HG03280 (cell line): ENCODE measurements around the gene EIF5B.
A peak's percentile ranks its signal among the peaks of the same experiment; 100 is the strongest.
"Not testable (repeated sequence)": the region's sequence is repeated elsewhere in the genome, so short reads cannot be mapped to it uniquely, and the experiment has no call there.

Source experiments
- ATAC-seq: cut with Tn5 transposase; IDR thresholded peaks from one replicate; pipeline ENCODE4 v1.9.1; 2021; ENCODE audit warnings: mild to moderate bottlenecking, moderate library complexity; ENCODE audit not compliant: unreplicated experiment

EIF5B gene, protein sequence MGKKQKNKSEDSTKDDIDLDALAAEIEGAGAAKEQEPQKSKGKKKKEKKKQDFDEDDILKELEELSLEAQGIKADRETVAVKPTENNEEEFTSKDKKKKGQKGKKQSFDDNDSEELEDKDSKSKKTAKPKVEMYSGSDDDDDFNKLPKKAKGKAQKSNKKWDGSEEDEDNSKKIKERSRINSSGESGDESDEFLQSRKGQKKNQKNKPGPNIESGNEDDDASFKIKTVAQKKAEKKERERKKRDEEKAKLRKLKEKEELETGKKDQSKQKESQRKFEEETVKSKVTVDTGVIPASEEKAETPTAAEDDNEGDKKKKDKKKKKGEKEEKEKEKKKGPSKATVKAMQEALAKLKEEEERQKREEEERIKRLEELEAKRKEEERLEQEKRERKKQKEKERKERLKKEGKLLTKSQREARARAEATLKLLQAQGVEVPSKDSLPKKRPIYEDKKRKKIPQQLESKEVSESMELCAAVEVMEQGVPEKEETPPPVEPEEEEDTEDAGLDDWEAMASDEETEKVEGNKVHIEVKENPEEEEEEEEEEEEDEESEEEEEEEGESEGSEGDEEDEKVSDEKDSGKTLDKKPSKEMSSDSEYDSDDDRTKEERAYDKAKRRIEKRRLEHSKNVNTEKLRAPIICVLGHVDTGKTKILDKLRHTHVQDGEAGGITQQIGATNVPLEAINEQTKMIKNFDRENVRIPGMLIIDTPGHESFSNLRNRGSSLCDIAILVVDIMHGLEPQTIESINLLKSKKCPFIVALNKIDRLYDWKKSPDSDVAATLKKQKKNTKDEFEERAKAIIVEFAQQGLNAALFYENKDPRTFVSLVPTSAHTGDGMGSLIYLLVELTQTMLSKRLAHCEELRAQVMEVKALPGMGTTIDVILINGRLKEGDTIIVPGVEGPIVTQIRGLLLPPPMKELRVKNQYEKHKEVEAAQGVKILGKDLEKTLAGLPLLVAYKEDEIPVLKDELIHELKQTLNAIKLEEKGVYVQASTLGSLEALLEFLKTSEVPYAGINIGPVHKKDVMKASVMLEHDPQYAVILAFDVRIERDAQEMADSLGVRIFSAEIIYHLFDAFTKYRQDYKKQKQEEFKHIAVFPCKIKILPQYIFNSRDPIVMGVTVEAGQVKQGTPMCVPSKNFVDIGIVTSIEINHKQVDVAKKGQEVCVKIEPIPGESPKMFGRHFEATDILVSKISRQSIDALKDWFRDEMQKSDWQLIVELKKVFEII

DNA sequence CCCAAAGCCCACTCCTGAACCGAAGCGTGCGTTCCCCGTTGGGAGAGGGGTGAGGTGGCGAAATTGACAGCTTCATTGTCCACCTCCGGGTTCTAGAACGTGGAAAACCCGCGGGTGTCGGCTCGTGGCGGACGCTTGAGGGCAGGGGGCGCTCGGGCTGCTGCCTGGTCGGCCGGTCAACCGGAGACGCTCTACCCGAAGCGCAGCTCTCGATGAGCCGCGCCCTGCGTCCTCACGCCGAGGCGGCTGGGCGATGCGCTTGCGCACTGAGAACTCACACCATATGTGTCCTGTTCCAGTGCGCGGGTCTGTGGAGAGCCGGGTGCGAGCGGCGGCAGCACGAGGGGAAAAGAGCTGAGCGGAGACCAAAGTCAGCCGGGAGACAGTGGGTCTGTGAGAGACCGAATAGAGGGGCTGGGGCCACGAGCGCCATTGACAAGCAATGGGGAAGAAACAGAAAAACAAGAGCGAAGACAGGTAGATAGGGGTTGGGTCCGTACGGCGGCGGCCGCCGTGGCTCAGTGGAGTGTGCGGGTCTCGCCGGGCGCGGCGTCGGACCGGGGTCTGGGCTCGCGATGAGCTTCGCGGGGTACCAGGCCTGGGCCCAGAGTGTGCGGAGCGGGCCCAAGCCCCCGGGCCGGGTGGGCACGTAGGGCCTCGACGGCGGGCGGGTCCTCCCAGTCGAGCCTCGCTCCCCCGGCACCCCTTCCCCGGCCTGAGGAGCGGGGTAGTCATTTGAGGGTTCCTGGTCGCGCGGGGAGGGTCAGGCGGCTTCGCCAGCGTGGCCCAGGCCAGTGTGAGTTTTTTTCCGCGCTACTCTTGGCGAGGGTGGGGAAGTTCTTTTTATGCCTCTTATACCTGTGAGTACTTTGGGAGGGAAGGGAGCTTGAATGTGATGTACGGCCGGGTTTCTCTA lies at the start of gene EIF5B:
EIF5B (plus strand) TSS at position 277 of the 916 bp plus-strand sequence; CDS start at position 443, 166 bp downstream.
- ATAC-seq = peak; percentile 58

DNA sequence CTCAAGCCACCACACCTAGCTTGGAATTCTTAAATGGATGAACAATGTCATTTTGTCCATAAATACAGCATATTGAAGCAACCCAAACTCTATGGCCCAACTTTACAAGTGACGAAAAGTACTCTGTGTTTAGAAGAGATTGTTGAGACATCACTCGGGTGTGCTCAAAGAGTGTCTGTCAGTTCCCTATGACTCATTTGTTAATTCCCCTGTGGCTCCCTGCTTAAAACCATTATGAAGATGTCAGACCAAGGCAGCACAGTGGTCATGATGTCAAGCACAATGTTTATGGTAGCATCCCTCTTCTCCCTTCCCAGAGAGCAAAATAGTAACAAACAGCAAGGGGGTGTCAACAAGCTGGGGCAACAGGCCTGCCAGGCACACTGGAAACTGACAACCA lies 39.2 kb upstream of the EIF5B start:
- no peak for ATAC-seq

DNA sequence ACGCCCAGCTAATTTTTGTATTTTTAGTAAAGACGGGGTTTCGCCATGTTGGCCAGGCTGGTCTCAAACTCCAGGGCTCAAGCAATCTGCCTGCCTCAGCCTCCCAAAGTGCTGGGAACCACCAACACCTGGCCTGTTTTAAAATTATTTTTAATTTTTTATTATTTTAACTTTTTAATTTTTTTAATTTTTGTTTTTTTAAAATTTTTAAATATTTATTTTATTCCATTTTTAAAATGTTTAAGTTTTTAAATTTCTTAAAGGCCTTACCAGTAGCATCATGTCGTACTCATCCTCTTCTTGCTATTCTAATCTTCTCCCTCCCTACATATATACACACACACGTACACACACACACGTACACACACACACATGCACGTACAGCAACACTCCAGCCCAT lies 37.6 kb upstream of the EIF5B start:
- ATAC-seq = no peak

DNA sequence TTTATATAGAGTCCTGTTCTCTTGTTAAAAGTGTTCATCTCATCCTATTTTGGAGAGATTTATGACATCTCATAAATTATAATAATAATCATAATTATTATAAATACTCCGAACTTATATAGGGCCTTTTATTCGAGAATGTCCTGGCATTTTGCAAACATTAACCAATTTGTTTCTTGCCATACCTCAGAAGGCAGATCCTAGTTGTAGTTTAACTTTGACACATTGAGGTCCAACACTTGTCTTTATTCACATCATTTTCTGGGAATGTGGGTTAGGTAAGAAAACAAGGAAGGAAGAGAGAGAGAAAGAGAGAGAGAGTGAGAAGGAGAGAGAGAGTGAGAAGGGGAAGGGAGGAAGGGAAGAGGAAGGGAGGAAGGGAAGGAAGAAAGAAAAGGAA lies 36.1 kb upstream of the EIF5B start, which contains the start of gene LYG1:
LYG1 (minus strand) TSS at position 101 of the 400 bp plus-strand sequence. CDS start 5,527 bp downstream, outside the sequence.
- ATAC-seq = not testable (repeated sequence)

DNA sequence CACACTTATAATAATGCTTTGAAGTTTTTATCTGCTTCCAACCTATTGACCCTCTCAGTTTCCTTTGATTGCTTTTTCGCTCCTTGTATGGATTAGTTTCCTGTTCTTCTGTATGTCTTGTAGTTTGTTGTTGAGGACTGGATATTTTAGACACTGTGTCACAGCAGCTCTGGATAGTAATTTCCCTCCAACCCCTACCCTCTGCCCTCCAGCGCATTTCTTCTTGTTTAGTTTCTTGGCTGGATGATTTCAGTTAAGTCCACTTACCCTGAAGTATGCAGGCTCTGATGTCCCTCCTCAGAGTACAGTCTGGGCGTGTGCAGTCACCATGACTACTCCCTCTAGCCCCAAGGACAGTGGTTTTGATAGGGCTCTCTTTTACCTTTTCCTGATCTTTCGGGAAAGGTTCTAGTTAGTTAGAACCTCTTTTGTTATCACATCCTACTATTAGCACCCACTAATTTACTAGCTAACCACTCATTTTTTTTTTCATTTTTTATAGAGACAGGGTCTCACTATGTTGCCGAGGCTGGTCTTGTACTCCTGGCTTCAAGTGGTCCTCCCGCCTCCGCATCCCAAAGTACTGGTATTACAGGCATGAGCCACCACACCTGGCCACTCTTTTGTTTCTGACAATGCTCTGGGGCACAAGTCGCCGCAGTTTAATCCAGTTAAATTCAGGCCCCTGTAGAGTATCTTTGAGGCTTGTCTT lies 19.9 kb upstream of the EIF5B start:
- no peak for ATAC-seq

DNA sequence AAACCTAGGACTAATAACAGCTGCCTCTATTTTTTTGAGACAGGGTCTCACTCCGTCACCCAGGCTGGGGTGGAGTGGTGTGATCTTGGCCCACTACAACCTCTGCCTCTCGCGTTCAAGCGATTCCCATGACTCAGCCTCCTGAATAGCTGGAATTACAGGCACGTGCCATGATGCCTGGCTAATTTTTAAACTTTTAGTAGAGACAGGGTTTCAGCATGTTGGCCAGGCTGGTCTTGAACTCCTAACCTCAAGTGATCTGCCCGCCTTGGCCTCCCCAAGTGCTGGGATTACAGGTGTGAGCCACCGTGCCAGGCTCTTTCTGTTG lies 19.4 kb upstream of the EIF5B start:
- ATAC-seq = not testable (repeated sequence)

DNA sequence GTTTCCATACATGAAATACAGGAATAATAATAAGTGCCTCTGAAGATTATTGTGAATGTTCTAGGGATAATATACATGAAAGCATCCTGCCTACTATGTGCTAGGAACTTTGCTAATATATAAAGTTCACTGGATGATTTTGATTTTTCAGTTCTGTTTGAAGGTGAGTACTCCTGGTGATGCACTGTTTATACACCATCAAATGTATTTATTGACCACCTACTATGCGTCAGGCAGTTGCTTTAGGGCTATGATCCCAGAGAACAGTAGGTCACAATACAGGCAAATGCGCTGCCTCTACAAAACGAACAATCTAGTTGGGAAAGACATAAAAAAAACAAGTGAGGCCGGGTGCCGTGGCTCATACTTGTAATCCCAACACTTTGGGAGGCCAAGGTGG lies 11.8 kb upstream of the EIF5B start:
- ATAC-seq = no peak

DNA sequence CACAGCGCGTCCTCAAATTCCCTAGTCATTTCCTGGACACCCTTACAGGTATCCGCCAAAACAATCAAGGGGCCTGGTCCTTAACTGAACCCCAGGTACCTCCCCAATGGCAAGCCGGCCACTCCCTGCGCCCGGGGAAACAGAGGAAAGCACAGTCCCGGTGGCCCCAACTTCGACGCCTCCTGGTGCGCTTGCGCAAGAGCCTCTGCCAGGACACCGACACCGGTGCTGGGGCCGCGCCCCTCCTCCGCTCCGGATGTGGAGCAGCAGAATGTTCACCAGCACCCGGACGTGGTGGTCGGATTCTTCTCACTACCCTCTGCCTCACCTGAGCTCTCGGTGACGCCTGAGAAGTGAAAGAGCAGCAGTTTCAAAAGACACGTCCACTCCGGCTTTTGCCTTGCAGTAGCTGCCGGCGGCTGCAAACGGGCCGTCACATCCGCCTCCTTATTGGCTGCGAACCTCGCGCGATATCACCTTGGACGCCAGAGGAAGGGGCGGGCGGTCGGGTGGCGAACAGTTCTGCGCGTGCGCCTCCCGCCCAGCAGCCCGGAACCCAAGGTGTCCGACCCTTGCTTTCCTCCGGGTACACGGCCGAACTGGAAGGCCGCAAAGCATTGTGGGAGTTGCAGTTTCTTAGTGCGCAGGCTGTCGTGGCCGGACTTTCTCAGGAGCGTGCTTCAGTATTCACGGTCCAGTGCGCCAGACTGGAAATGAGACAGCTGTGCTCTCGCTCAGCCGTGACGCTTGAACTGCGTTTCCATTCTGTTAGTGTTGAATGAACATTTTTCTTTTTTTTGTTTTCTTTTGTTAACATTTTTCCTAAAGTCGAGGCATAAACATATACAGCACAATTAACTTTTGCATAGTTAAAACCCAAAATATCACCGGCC lies 1.0 kb upstream of the EIF5B start, which contains the start of gene TXNDC9:
TXNDC9 (minus strand) TSS at position 423 of the 893 bp plus-strand sequence. CDS start 3,123 bp downstream, outside the sequence.
- peak; percentile 72 for ATAC-seq

DNA sequence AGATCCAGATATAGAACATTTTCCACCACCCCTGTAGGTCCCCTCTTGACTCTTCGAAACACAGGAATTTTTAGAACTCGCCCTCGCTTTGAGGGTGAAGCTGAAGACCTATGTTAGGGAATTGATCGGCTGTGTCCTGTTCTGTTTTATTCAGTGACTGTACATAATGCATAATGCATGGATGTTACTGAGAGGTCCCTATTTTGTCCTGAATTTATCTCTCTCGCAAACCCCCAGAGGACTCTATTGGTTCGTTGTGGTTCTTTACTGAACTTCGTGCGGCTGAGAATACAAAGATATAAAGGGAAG lies 431 bp upstream of the EIF5B start:
- ATAC-seq = peak; percentile 0

DNA sequence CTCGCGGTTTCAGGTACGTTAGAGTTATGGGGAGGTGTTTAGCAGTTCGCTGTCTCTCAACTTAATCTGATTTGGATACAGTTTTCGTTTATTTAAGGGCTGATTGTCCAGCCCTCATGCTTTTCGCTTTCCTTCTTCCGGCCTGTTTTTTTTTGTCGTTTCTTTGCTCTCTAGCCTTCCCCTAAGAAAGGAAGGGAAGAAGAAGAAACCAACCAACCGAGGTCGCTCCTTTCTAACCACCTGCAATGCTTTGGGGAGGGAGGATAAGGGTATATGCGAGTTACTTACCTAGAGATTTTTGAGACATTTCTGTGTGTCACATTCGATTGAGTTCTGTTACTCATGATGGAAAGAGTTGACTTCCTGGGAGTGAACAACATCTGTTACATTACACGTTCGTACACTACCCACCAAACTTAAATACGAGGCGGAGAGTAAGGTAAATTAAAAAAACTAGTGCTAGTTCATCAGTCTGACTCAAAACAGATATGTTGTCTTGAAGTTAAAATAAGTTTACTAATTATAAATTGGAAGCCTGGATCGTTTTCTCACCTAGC lies 918 bp downstream of the EIF5B start:
- ATAC-seq = no peak

DNA sequence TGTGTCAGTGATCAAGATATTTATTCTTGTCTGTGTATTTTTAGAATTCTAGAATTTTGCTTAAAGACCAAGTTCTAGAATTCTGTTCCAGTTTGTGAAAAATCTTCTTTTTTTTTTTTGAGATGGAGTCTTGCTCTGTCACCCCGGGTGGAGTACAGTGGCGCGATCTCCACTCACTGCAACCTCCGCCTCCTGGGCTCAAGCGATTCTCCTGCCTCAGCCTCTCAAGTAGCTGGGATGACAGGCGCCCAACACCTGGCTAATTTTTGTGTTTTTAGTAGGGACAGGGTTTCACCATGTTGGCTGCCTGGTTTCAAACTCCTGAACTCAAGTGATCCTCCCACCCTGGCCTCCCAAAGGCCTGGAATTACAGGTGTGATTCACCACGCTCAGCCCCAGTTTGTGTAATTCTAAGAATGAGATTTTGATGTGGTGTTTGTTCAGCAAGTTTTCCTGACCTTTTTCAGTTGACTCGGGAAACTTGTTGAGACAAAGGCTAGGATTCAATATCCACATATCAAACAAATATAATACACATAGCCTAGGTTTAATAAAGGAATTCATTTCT lies 3.6 kb downstream of the EIF5B start:
- no peak for ATAC-seq

DNA sequence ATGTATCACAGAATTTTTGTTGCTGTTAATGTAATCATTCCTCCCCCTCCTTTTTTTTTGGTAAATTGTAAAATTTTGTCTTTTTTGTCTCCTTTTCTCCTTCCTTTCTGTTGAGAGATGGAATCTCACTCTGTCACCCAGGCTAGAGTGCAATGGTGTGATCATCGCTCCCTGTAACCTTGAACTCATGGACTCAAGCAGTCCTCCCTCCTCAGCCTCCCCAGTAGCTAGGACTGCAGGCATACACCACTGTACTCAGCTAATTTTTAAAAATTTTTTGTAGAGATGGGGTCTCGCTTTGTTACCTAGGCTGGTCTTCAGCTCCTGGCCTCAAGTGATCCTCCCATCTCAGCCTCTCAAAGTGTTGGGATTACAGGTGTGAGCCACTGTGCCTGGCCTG lies 5.3 kb downstream of the EIF5B start:
- ATAC-seq = no peak

DNA sequence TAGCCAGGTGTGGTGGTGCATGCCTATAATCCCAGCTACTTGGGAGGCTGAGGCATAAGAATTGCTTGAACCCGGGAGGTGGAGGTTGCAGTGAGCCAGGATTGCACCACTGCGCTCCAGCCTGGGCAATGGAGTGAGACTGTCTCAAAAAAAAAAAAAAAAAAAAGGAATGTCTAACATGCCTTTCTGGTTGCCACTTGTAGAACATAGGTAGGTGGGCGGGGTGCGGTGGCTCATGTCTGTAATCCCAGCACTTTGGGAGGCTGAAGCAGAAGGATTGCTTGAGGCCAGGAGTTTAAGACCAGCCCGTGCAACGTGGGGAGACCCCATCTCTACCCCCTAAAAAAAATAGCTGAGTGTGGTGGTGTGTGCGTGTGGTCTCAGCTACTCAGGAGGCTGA lies 8.3 kb downstream of the EIF5B start:
- not testable (repeated sequence) for ATAC-seq

DNA sequence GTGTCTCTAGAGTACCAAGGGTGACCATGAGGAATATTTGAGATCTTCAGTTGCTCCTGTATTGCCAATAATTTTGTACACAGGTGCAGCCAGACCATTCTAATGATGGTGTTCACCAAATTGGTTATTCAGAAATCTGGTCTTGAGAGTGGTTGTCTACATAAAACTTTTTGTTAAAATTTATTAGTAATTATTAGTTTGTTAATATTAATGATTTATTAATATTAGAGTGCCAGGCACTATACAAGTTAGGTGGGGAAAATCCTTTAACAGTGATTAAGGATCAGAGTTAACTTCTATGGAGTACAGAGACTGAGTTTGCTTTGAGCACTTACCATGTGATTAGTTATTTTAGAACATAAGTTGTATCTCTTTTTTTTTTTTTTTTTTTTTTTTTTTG lies 9.0 kb downstream of the EIF5B start:
- no peak for ATAC-seq

DNA sequence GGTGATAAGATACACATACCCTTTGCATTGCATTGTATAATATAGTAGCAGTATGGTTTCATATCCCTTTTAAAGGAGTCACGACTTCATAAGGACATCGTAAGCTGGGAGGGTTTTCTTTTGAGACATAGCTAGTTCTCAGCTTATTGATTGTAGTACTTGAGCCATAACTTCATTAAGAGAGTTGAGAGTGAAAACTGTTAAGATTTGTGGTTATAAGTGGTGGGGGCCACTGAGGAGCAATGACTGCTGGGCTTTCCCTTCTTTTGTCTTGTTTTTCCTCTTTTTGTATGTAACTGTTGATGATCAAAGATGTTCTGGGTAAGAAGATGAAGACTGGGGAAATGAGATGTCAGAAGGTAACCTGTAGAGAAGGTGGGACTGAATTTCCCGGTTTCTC lies 11.0 kb downstream of the EIF5B start:
- peak; percentile 42 for ATAC-seq

DNA sequence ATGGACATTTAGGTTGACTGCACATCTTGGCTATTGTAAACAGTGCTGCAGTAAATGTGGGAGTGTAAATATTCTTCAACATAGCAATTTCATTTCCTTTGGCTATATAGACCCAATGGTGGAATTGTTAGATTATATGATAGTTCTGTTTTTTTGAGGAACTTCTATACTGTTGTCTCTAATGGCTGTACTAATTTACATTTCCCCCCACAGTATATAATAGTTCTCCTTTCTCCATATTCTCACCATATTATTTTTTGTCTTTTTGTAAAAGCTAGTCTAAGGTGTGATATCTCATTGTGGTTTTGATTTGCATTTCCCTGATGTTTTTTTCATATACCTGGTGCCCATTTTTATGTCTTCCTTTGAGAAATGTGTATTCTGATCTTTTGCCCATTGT lies 13.0 kb downstream of the EIF5B start:
- no peak for ATAC-seq

DNA sequence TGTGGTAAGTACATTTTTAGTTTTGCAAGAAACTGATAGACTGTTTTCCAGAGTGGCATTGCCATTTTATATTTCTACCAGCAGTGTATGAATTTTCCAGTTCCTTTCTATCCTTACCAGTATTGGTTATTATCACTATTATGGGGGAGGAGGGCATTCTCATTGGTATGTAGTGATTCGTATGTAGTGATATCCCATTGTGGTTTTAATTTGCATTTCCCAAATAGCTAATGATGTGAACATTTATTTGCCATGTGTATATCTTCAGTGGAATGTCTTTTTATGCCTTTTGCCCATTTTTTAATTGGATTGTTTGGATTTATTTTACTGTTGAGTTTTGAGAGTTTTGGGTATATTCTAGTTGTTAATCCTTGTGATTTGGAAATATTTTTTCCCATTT lies 16.9 kb downstream of the EIF5B start:
- ATAC-seq = no peak

DNA sequence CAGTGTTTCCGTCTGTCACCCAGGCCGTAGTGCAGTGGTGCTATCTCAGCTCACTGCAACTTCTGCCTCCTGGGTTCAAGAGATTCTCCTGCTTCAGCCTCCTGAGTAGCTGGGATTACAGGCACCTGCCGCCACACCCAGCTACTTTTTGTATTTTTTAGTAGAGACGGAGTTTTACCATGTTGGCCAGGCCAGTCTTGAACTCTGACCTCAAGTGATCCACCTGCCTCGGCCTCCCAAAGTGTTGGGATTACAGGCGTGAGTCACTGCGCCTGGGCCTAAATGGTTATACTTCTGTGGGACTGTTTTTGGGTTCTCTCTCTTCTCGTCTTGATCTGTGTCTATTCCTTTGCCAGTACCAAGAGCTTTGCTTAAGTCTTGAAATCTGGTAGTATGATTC lies 17.6 kb downstream of the EIF5B start:
- not testable (repeated sequence) for ATAC-seq
